ENCODE results near the gene FIBCD1. TPM values are rescaled to one million over a fixed set of nuclear protein-coding genes. Genes with fewer than 3 reads are reported as not detected.

Gene FIBCD1
- total and polyA plus RNA-seq, 9 of the 15 experiments (the other 6 are each of a cell fraction or from before 2014, with no cell fraction given) = 0.53 to 1.2 (median 0.95) TPM; not detected in 4

- no peak for TF ChIP-seq SMAD1 (IDR thresholded peaks at IDR 0.05; ENCODE audit: low read depth, low read length, partially characterized antibody)
Observed at GRCh38 chr9:130980526-130980925, 41.5 kb upstream of the FIBCD1 start (continued).

GRCh38 chr9:130979591-130980385 lies 40.7 kb upstream of the FIBCD1 start:
- intact Hi-C loops (cut with micrococcal nuclease) = no loop called here
- H3K4me1 ChIP-seq (replicated peaks in 1 of 2; ENCODE audit: control insufficient read depth in 2 of 2, insufficient read depth in 2 of 2, low read length in 2 of 2) = peaks cover 0 to 19% of the 10 kb centered on the region in 2 experiments; a peak in 1 of 5 replicates
- H2AFZ ChIP-seq (ENCODE audit: low read depth, low read length) = no peak overlapping the region
- H3K27ac ChIP-seq (ENCODE audit: extremely low read depth, low read depth, low read length) = no peak overlapping the region
- FAIRE-seq (no peak), ATAC-seq (peak; percentile 1; the same call in 2 of the 3 replicates), DNase-seq (ENCODE audit: extremely low read depth in 1 of 4, low spot score in 3 of 4) (peak; percentile 37 to 68 (median 62))
- H3K9me1 ChIP-seq (ENCODE audit: control insufficient read depth, insufficient read depth, low read length) = peaks cover 13% of the 10 kb centered on the region
- peaks cover 89 to 97% of the 10 kb centered on the region in 2 experiments for H3K27me3 ChIP-seq (ENCODE audit: control insufficient read depth in 2 of 2, insufficient read depth in 2 of 2, low read length in 2 of 2)
- peak overlapping the region in 1 of 2 experiments; percentile 9; a peak in 1 of 4 replicates for H3K9ac ChIP-seq (ENCODE audit: insufficient read depth in 1 of 2, low read depth in 2 of 2, low read length in 2 of 2)
- ChIA-PET POLR2A (interaction anchor here (0.6 to 10.0 kb wide), 17 partner anchors 10 to 127 kb away, joined by 3 to 131 read pairs (median 4); no protein-coding TSS in a partner anchor), CTCF (ENCODE audit: low intra/inter-chr PET ratio) (no interaction called here)
- BruUV-seq (replicated peaks) = no TSS peak
- no peaks in the 10 kb centered on the region for H3K9me3 ChIP-seq (replicated peaks; ENCODE audit: control insufficient read depth, insufficient read depth, low read depth, low read length)
- no peaks in the 10 kb centered on the region for H3K36me3 ChIP-seq (ENCODE audit: control insufficient read depth, insufficient read depth, low read length)
- 7% methylated on average over 20 of the region's 20 CpGs for WGBS (ENCODE audit: insufficient coverage, low coverage, missing lambda C conversion rate)
- in situ Hi-C loops (cut with MboI) = loop anchor here (25.0 kb wide), 1 partner anchor 267 kb away; no protein-coding TSS in a partner anchor
- no peak overlapping the region for H3K4me3 ChIP-seq
- H4K20me1 ChIP-seq (replicated peaks; ENCODE audit: control insufficient read depth, insufficient read depth, low read length) = peaks cover 80% of the 10 kb centered on the region
- no peak overlapping the region for H3K4me2 ChIP-seq (ENCODE audit: insufficient read depth, low read length)
- H3K79me2 ChIP-seq (ENCODE audit: control insufficient read depth, insufficient read depth, low read length) = no peaks in the 10 kb centered on the region
- TF ChIP-seq PURB (CRISPR knock-in tag; IDR thresholded peaks at IDR 0.05; ENCODE audit: low read depth) (no peak), CBX2 (IDR thresholded peaks at IDR 0.05; ENCODE audit: insufficient read depth, low read length, poor library complexity, severe bottlenecking) (no peak), MLX (CRISPR knock-in tag; conservative IDR thresholded peaks at IDR 0.05) (0 out of 4 replicates have a peak, but pooled peaks of 1 of the 2 experiments have one; percentile 50), POLR2H (tag; IDR thresholded peaks at IDR 0.05; ENCODE audit: low read depth) (no peak), ZEB2 (IDR thresholded peaks at IDR 0.05) (no peak), HMGXB4 (CRISPR knock-in tag; IDR thresholded peaks at IDR 0.05) (peak; percentile 56; the same call in 1 of the 2 replicates), RBBP5 (IDR thresholded peaks at IDR 0.05; ENCODE audit: borderline replicate concordance, insufficient read depth, low read length, poor library complexity, severe bottlenecking) (no peak), ZNF431 (CRISPR knock-in tag; IDR thresholded peaks at IDR 0.05) (no peak), STAT6 (CRISPR knock-in tag; IDR thresholded peaks at IDR 0.05) (peak; percentile 66; the same call in 1 of the 2 replicates), MCM3 (IDR thresholded peaks at IDR 0.05) (no peak), ESRRB (CRISPR knock-in tag; IDR thresholded peaks at IDR 0.05; ENCODE audit: borderline replicate concordance) (no peak), CEBPB (tag; IDR thresholded peaks at IDR 0.05) (no peak)

Data from K562 (cell line).